ENCODE data around the gene RAMP2. TPM values are rescaled to one million over a fixed set of nuclear protein-coding genes. Genes with fewer than 3 reads are reported as not detected.

The RAMP2 gene
- total RNA-seq, 2 donors from 2014 or later = 16.3 TPM

DNA sequence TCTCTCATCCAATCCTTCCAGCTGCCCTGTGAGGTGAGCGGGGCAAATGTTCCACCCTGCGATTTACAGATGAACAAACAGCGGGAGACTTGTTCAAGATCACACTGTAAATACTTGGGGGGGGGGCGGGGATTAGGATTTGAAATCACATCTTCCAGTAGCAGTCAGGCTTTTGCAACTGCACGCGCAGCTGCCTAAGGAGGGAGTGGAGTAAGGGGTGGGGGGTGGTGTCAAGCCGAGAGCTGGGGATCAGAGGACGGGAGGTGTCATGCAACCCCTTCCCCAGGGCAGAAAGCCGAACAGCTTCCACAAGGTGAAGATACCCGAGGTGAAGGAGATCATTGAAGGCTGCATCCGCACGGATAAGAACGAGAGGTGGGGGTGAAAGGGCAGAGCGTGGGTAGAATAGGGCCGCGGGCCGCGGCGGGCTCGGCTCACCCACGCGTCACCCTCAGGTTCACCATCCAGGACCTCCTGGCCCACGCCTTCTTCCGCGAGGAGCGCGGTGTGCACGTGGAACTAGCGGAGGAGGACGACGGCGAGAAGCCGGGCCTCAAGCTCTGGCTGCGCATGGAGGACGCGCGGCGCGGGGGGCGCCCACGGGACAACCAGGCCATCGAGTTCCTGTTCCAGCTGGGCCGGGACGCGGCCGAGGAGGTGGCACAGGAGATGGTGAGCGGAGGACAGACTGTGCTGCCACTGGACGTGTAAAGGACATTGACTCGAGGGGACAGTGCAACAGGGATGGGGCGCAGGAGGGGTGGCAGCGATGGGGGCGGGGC lies 24.0 kb downstream of the RAMP2 start:
- H3K4me1 ChIP-seq (replicated peaks) = no peaks in the 10 kb centered on the region

DNA sequence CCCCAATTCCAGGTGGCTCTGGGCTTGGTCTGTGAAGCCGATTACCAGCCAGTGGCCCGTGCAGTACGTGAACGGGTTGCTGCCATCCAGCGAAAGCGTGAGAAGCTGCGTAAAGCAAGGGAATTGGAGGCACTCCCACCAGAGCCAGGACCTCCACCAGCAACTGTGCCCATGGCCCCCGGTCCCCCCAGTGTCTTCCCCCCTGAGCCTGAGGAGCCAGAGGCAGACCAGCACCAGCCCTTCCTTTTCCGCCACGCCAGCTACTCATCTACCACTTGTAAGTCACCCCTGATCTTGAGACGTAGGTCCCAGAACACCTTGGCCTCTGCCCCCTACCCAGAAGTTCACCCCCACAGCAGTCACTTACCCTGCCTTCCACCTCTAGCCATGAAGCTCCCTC lies 26.2 kb downstream of the RAMP2 start:
- Histone ChIP-seq H3K9me3 (no peaks in the 10 kb centered on the region), H3K4me3 (no peak overlapping the region), H3K27ac (no peak overlapping the region), H3K27me3 (replicated peaks; ENCODE audit: insufficient read depth) (no peaks in the 10 kb centered on the region), H3K36me3 (no peaks in the 10 kb centered on the region), H3K4me1 (replicated peaks) (no peaks in the 10 kb centered on the region)
- WGBS = 84% methylated on average over 11 of the region's 11 CpGs
- intact Hi-C loops (cut with DNase I) = no loop called here
- TF ChIP-seq POLR2A (IDR thresholded peaks at IDR 0.05) (no peak), POLR2AphosphoS5 (IDR thresholded peaks at IDR 0.05) (no peak)
- TF ChIP-seq, protein P1, sequence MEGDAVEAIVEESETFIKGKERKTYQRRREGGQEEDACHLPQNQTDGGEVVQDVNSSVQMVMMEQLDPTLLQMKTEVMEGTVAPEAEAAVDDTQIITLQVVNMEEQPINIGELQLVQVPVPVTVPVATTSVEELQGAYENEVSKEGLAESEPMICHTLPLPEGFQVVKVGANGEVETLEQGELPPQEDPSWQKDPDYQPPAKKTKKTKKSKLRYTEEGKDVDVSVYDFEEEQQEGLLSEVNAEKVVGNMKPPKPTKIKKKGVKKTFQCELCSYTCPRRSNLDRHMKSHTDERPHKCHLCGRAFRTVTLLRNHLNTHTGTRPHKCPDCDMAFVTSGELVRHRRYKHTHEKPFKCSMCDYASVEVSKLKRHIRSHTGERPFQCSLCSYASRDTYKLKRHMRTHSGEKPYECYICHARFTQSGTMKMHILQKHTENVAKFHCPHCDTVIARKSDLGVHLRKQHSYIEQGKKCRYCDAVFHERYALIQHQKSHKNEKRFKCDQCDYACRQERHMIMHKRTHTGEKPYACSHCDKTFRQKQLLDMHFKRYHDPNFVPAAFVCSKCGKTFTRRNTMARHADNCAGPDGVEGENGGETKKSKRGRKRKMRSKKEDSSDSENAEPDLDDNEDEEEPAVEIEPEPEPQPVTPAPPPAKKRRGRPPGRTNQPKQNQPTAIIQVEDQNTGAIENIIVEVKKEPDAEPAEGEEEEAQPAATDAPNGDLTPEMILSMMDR (IDR thresholded peaks at IDR 0.05) = no peak
- DNase-seq (ENCODE audit: low spot score) = no peak

More for the DNA sequence above, 24.0 kb downstream of the RAMP2 start:
- Histone ChIP-seq H3K27me3 (replicated peaks; ENCODE audit: insufficient read depth) (no peaks in the 10 kb centered on the region), H3K4me3 (no peak overlapping the region), H3K27ac (no peak overlapping the region), H3K36me3 (no peaks in the 10 kb centered on the region), H3K9me3 (no peaks in the 10 kb centered on the region)
- intact Hi-C loops (cut with DNase I) = no loop called here
- no peak for DNase-seq (ENCODE audit: low spot score)
- TF ChIP-seq POLR2A (IDR thresholded peaks at IDR 0.05) = no peak
- TF ChIP-seq, protein P1 (IDR thresholded peaks at IDR 0.05) = no peak
- TF ChIP-seq POLR2AphosphoS5 (IDR thresholded peaks at IDR 0.05) = no peak
- 27% methylated on average over 52 of the region's 52 CpGs for WGBS

DNA sequence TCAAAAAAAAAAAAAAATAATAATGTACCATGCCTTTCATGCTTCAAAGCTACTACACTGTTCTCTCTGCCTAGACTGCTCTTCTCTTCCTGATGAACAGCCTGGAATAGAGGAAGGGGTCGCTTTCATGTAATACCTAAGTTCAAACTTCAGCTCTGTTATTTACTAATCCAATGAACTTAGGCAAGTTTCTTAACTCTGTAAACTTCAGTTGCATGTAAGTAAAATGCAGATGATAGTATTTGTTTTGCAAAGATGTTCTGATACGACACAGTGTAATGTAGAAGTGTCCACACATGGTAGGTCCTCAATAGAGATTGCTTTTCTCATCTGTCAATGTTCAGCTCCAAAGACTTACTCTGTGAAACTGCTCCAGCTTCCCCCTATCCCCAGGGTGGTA lies 30.9 kb downstream of the RAMP2 start:
- no peak for TF ChIP-seq POLR2A (IDR thresholded peaks at IDR 0.05)
- TF ChIP-seq, protein P1 (IDR thresholded peaks at IDR 0.05) = no peak
- no peak for TF ChIP-seq POLR2AphosphoS5 (IDR thresholded peaks at IDR 0.05)

GRCh38 chr17:42792545-42792944 lies 31.5 kb downstream of the RAMP2 start:
- H3K27ac ChIP-seq = no peak overlapping the region
- no peak for TF ChIP-seq POLR2AphosphoS5 (IDR thresholded peaks at IDR 0.05)
- TF ChIP-seq, protein P1 (IDR thresholded peaks at IDR 0.05) = no peak
- TF ChIP-seq POLR2A (IDR thresholded peaks at IDR 0.05) = no peak
- no peak for DNase-seq (ENCODE audit: low spot score)
- intact Hi-C loops (cut with DNase I) = no loop called here
- no peaks in the 10 kb centered on the region for H3K27me3 ChIP-seq (replicated peaks; ENCODE audit: insufficient read depth)
- no peaks in the 10 kb centered on the region for H3K36me3 ChIP-seq
- no peaks in the 10 kb centered on the region for H3K9me3 ChIP-seq
- WGBS = 66% methylated on average over 5 of the region's 5 CpGs
- no peak overlapping the region for H3K4me3 ChIP-seq
- H3K4me1 ChIP-seq (replicated peaks) = no peaks in the 10 kb centered on the region

More for the DNA sequence above, 30.9 kb downstream of the RAMP2 start:
- WGBS = 62% methylated on average over 2 of the region's 2 CpGs
- H3K27ac ChIP-seq = no peak overlapping the region
- H3K4me3 ChIP-seq = no peak overlapping the region
- intact Hi-C loops (cut with DNase I) = no loop called here
- no peaks in the 10 kb centered on the region for H3K27me3 ChIP-seq (replicated peaks; ENCODE audit: insufficient read depth)
- no peak for DNase-seq (ENCODE audit: low spot score)
- H3K36me3 ChIP-seq = no peaks in the 10 kb centered on the region
- no peaks in the 10 kb centered on the region for H3K4me1 ChIP-seq (replicated peaks)
- no peaks in the 10 kb centered on the region for H3K9me3 ChIP-seq

GRCh38 chr17:42795061-42795460 lies 34.0 kb downstream of the RAMP2 start:
- intact Hi-C loops (cut with DNase I) = no loop called here
- Histone ChIP-seq H3K27ac (peak overlapping the region in 1 of 2 donors; percentile 19), H3K9me3 (no peaks in the 10 kb centered on the region), H3K36me3 (no peaks in the 10 kb centered on the region), H3K27me3 (replicated peaks; ENCODE audit: insufficient read depth) (no peaks in the 10 kb centered on the region), H3K4me3 (no peak overlapping the region), H3K4me1 (replicated peaks) (no peaks in the 10 kb centered on the region)
- 65% methylated on average over 4 of the region's 4 CpGs for WGBS
- no peak for TF ChIP-seq POLR2AphosphoS5 (IDR thresholded peaks at IDR 0.05)
- TF ChIP-seq, protein P1 (IDR thresholded peaks at IDR 0.05) = no peak
- TF ChIP-seq POLR2A (IDR thresholded peaks at IDR 0.05) = no peak
- DNase-seq (ENCODE audit: low spot score) = no peak
